ENCODE results near the gene PREPL.

PREPL gene

DNA sequence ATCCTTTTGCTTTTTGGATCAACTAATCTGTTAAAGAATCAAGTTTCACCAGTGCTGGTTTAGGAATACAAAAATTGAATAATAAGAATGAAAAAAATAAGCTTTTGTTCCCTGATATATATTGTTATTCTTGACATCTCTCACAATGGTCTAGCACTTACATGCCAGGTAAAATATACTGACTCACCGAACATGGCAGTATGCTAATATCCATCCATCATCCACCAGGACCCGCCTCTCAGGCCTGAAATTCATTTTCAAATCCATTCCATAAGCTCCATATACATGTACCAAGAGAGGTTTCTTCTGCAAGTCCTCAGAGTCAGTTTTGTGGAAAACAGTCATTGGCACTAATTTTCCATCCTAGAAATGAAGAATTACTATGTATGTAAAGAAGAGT, 32.5 kb downstream of the PREPL start:
- H3K27ac ChIP-seq, result no peak overlapping the region
- no peak for TF ChIP-seq ZFX (IDR thresholded peaks at IDR 0.05; ENCODE audit: borderline replicate concordance)
- TF ChIP-seq, protein P1, sequence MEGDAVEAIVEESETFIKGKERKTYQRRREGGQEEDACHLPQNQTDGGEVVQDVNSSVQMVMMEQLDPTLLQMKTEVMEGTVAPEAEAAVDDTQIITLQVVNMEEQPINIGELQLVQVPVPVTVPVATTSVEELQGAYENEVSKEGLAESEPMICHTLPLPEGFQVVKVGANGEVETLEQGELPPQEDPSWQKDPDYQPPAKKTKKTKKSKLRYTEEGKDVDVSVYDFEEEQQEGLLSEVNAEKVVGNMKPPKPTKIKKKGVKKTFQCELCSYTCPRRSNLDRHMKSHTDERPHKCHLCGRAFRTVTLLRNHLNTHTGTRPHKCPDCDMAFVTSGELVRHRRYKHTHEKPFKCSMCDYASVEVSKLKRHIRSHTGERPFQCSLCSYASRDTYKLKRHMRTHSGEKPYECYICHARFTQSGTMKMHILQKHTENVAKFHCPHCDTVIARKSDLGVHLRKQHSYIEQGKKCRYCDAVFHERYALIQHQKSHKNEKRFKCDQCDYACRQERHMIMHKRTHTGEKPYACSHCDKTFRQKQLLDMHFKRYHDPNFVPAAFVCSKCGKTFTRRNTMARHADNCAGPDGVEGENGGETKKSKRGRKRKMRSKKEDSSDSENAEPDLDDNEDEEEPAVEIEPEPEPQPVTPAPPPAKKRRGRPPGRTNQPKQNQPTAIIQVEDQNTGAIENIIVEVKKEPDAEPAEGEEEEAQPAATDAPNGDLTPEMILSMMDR (IDR thresholded peaks at IDR 0.05), result no peak

DNA sequence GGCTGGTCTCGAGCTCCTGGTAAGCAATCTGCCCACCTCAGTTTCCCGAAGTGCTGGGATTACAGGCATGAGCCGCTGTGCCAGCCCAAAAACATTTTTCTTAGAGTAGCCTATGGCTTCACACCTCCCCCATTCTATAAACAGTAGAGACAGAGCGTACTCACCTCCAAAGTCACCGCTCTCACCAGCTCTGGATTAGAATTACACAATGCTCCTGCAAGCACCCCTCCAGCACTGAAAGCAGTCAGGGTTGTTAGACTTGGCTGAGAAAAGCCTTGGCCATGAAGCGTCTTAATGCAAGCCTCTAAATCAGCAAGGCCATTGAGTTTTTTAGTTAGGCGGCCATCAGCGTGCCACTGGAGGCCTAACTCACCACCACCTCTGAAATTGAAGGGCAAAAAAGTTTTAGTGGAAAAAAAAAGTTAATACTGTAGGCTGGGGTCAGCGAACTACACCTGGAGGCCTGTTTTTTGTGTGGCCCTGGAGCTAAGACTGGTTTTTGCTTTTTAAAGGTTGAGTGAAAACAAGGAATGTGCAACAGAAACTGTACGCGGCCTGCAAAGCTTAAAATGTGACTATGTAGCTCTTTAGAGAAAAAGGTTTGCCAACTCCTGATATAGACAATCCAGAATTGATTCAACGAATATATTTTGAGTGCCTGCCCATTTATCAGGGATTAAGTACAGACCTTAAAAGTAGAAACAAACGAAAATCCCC, 34.6 kb downstream of the PREPL start:
- H3K27ac ChIP-seq, result no peak overlapping the region
- TF ChIP-seq ZFX (IDR thresholded peaks at IDR 0.05; ENCODE audit: borderline replicate concordance), result no peak
- TF ChIP-seq, protein P1 (IDR thresholded peaks at IDR 0.05), result no peak

DNA sequence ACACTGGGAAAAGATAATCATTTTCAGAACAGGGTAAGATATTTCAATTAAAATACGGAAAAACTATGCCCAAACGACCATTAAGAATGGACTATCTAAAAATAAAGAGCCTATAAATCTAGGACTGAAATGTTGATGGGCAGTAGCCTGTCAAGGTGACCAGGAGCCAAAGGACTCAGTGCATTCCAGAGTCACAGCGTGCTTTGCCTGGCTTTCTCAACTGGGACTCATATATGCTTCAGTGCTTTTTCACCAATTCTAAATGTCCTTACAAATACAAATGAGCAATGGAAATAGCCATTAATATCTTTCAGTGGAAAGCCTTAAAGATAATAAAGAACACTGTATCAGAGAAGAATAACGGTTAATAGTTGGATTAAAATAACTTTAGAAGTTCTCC, 35.4 kb downstream of the PREPL start:
- no peak for TF ChIP-seq ZFX (IDR thresholded peaks at IDR 0.05; ENCODE audit: borderline replicate concordance)
- TF ChIP-seq, protein P1 (IDR thresholded peaks at IDR 0.05), result no peak
- H3K27ac ChIP-seq, result no peak overlapping the region

DNA sequence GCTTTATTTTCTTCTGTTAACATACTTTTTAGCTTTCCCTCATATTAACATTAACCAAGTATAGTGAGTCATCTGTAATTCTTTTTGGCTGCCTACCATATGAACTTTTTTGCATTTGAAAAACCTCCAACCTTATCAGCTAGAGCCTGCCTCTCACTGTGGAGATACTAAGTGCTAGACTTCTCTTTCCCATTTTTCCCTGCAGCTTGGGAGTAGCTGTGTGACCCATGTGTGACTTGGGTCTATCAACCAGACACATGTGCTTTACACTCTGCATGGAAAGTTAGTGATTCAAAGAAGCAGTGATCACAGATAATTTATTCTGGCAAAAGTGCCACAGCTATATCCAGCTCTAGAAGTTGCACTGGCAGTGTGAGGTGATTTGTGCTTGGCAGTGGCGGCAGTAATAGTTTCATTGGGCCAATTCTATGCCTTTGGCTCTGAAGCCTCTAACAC, 36.3 kb downstream of the PREPL start:
- H3K27ac ChIP-seq, result no peak overlapping the region
- TF ChIP-seq, protein P1 (IDR thresholded peaks at IDR 0.05), result no peak
- TF ChIP-seq ZFX (IDR thresholded peaks at IDR 0.05; ENCODE audit: borderline replicate concordance), result no peak

DNA sequence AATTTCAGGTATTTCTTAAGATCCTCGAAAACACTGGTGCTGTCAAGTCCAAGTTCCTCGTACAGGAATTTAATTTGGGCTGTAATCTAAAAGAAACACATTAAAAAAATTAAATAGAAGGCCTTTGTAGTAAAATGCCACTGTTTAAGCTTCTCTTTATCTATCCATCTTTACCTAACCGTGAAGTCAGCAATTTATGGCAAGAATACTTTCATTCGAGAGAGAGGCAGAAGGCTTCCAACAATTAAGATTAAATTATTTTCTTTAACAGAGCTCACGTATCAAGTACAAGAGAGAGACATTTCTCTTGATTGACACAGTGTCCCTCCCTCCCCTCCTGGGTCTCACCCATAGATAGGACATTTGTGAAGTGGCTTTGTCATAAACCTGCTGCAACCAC, 39.9 kb downstream of the PREPL start:
- TF ChIP-seq, protein P1 (IDR thresholded peaks at IDR 0.05), result no peak
- no peak for TF ChIP-seq ZFX (IDR thresholded peaks at IDR 0.05; ENCODE audit: borderline replicate concordance)
- no peak overlapping the region for H3K27ac ChIP-seq

DNA sequence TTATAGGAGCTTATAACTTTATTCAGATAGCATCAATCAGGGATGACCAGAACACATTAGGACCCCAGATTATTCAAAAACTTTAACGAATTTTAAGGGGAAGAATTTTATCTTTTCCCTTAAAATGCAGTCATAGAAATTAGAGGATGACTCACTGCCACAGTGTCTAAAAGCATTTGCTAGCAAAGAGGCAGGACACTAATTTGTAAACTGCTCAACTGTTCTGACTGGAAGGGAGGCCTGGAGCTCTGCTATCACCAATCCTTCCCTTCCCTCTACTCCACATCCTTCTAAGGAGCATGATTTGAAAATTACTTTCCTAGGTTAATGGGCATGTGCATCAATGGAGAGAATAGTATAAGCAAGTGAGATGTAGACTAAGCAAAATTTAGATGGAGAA, 40.5 kb downstream of the PREPL start:
- no peak overlapping the region for H3K27ac ChIP-seq
- TF ChIP-seq ZFX (IDR thresholded peaks at IDR 0.05; ENCODE audit: borderline replicate concordance), result no peak
- TF ChIP-seq, protein P1 (IDR thresholded peaks at IDR 0.05), result no peak

DNA sequence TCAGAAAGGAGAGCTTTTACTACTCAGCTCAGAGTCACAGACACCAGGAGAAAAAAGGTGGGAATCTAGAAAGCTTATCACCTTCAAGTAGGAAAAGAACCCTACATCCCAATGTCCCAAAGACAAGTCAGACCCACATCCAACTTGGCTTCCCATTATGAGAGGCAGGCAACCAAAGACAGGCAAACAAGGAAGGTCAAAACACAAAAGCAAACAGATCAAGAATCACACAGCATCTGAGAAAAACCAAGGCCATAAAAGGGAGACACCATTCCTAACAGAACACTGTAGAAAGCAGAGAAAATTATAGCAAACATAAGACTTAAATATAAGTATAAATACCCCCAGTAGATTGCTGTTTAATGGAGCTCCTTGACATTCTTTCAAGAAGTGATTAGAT, 45.3 kb downstream of the PREPL start:
- TF ChIP-seq, protein P1 (IDR thresholded peaks at IDR 0.05), result no peak
- TF ChIP-seq ZFX (IDR thresholded peaks at IDR 0.05; ENCODE audit: borderline replicate concordance), result no peak
- no peak overlapping the region for H3K27ac ChIP-seq
